ENCODE measurements around the gene TAF12.
"Not testable (repeated sequence)": the region's sequence is repeated elsewhere in the genome, so short reads cannot be mapped to it uniquely, and the experiment has no call there.

The TAF12 gene

DNA sequence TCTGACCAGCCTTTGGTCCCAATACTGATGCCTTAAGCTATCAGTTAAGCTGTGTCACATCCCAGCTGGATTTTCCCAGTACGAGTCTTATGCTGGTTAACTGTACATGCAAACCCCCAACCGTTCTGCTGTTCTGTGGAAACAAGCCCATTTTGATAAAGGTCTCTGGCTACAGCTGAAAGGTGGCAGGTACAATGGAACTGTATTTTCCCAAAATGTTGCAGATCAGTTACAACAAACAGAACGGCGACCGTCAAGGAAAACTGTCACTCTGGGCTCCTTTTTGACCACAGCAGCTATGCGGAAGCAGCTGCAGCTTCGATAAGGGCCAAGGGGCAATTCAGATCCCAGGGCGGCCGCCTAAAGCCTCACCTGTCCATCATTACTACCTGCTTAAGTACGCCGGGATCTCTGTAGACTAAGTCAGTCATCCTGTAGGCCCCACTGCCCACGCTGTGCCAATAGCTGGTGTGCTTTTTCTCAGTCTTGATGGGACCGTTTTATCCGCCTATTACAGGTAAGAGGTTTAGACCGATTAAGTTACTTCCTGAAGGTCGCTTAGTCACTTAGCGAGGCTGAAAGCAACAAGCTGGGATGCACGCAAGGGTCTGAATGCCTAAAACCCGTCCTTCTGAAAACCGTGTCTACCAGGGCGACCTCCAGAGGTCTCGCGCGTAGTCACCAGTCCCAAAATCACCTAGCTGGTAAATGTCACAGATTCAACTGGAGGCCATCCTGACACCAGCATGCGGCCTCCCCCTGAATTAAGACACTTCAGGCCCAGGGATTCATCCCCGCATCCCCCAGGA, 61.9 kb downstream of the TAF12 start:
- DNase-seq = peak; percentile 79

DNA sequence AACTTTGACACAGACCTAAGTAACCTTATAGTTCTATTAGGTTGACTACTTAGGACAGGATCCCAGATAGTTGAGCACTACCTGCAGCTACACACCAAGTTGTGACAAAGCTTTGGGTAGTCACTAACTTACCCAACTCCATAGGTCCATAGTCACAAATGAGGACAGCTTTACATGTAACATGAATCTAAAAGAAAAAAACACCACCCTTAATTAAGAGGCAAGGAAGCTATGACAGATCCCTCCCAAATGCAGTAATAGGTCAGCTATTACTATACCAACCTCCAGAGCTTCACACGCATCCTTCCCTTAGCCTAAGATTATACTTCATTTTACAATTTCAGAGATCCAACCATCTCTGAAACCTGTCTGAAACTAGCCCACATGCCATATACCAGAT, 63.5 kb downstream of the TAF12 start:
- DNase-seq = no peak

DNA sequence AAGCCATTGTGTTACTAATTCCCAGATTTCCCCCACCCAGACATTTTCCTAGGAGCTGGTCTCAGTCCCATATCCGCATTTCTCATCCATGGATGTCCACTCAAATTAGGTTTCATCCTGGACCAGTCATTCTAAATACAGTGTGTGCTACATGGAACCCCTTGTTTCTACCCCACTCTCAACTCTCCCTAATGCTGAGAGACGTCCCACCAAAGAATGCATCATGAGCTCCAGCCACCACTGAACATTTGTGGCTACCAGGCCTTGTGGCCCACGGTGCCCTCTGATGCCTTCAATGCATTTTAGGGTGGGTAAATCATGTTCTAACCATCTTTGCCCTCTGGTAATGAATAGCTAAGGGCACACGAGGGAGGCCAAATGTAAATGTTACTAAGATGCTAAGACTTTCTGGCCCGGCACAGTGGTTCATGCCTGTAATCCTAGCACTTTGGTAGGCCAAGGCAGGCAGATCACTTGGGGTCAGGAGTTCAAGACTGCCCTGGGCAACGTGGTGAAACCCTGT, 64.1 kb downstream of the TAF12 start:
- no peak for DNase-seq

DNA sequence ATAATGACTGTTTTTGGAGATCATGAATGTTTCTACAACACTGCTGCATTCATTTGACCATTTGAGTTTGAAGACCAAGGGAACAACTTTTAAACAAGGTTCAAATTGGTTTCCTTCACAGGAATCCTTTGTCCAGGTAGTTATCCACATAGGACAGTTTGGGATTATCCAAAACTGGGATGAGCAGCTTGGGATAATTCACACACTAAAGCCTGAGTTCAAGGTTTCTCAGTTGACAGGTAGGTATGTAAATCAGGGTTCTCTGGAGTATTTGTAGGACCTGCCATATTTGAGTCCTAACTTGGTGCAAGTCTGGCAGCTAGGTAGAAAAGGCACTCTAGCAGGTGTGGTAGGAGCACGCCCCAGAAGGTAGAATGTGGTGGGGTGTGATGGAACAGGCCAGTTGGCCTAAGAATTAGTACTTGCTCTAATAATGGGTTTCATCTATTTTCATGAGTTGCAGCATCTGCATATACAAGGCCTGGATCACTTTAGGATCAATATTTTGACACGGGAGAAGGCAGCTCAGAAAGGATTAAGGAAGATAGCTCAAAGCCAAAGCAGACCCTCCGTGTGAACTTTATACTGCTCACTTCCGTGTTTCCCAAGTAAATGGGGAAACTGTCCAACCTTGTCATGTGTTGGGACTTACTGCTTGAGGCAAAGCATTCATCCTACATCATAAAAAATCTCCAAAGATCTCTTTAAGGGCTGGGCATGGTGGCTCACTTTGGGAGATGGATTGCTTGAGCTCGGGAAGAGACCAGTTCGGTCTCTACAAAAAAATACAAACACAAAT, 64.9 kb downstream of the TAF12 start:
- no peak for DNase-seq

DNA sequence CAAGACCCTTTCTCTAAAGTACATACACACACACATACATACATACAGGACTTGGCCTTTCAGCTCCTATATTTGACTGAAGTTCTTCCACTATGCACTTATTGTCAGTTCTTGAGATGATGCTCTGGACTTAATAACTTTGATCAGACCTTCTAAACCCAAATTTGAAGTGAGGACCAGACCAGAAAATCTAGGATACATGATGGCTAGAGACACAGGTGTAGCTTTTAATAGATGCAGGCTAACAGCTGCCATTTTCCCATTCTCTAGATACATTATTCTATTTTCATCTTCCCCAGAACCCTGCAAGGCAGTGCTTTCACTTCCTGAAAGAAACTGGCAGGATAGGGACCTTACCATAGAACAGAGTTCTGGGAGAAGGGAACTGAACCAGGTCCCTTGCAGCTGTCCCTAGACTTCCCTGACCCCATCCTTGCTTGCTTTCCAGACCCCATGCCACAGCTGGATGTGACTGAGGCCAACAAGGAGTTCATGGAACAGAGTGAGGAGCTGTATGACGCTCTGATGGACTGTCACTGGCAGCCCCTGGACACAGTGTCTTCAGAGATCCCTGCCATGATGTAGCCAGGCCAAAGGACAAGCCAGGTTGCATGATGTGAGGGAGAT, 65.7 kb downstream of the TAF12 start:
- no peak for DNase-seq

DNA sequence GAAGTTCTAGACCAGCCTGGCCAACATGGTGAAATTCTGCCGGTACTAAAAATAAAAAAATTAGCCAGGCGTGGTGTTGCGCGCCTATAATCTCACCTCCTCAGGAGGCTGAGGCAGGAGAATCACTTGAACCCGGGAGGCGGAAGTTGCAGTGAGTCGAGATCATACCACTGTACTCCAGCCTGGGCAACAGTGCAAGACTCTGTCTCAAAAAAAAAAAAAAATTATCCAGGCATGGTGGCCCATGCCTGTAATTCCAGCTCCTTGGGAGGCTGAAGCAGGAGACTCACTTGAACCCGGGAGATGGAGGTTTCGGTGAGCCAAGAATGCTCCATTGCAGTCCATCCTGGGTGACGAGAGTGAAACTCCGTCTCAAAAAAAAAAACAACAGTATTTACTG, 69.3 kb downstream of the TAF12 start:
- DNase-seq = no peak

DNA sequence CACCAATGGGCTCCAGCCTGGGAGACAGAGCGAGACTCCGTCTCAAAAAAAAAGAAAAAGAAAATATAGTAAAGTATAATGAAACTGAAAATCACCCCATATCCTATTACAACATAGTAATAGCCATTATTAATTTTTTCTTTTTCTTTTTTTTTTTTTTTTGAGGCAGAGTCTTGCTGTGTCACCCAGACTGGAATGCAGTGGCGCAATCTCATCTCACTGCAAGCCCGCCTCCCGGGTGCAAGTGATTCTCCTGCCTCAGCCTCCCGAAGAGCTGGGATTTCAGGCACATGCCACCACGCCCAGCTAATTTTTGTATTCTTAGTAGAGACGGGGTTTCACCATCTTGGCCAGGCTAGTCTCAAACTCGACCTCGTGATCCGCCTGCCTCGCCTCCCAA, 70.0 kb downstream of the TAF12 start:
- not testable (repeated sequence) for DNase-seq

DNA sequence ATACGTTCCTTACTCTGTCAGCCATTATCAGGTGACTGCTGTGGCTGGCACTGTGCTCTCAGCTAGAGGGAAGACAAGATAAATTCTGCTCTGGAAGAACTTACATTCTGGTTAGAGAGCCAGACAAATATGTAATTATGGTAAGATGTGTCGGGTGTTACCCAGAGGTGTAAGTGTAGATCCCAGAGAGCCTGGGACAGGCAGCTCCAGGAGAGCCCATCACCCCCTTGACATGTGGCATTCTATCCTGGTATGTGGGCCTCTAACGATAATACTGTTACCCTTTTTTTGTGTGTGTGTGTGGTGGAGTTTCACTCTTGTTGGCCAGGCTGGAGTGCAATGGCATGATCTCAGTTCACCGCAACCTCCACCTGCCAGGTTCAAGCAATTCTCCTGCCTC, 71.0 kb downstream of the TAF12 start:
- DNase-seq = no peak

DNA sequence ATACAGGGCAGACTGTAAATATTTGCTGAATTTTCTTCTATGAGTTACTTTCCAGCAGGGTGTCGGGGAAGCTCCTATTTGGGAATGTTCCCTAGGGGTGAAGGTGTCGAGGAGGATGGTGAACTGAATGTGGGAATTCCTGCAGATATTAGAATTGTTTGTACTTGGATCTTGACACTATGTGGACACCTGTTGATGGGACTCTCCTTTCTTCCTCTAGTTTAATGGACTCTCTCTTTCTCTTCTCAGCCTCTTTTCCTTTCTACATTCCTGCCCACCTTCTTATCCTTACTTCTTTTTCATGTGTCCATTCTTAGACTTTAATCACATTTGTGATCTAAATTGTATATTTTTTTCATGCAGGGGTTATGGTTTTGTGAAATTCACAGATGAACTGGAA, 75.9 kb downstream of the TAF12 start:
- no peak for DNase-seq

DNA sequence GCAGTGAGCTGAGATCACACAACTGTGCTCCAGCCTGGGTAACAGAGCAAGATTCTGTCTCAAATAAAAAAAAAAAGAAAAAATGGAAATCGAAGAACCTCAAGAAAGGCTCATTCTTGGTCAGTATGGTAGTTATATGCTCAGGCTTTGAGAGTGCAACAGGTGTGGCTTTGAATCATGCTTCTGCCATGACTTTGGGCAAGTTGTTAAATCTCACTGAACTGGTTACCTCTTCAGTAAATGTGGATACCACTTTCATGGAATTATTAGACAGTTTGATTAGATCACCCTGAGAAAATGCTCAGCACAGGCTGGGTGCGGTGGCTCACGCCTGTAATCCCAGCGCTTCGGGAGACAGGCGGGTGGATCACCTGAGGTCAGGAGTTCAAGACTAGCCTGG, 77.1 kb downstream of the TAF12 start:
- no peak for DNase-seq

DNA sequence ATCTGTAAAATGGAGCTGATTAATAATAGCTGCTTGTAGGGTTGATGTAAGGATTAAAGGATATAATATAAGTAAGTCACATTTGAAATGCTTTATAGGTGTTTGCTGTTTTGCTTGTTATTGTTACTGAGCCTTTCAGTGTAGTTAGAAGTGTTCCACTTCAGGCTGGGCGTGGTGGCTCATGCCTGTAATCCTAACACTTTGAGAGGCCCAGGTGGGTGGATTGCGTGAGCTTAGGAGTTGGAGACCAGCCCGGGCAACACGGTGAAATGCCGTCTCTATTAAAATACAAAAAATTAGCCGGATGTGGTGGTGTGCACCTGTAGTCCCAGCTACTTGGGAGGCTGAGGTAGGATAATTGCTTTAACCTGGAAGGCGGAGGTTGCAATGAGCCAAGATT, 77.8 kb downstream of the TAF12 start:
- no peak for DNase-seq

DNA sequence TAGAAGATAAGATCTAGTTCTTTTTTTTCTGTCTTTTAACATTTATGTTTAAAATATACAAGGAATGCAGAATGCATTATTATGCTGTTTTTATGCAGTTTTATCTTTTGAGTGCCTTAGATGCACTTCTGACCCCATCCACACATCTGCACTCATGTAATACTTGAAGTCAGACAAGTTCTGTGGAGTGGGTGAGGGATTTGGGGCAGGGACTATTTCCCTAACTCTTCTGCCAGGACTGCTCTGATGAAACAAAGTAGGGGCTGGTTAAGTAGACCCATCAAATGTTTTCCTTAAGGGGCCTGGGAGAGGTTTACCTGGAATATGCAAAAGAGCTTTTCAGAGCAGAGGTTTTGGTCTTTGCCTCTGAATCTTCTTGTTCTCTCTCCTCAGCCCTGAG, 78.6 kb downstream of the TAF12 start:
- DNase-seq = no peak

DNA sequence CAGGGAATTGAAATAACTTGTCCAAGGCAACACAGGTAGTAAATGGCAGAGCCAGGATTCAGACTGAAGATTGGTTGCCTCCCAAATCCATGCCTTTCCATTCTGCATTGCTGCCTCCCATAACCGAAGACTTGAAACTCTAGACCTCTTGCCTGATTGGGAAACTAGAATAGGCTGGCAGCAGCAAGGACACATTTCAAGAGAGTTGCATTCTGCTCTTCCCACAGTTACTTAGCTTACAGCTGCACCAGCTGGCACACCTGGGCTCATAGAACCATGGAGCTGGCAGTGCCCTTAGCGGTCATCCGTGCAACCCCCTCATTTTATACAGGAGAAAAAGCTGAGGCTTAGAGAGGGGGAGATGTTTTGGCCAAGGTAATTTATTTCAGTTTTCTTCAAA, 82.0 kb downstream of the TAF12 start:
- DNase-seq = no peak

Data from CD4-positive, alpha-beta T cell treated with Interleukin-4 for 4 hours (primary cell).